HEK293 (cell line): ENCODE data around the gene SINHCAF.
"Not testable (repeated sequence)": the region's sequence is repeated elsewhere in the genome, so short reads cannot be mapped to it uniquely, and the experiment has no call there.

Source experiments
- KLF9 ChIP-seq: fragments of 450-650 bp; formaldehyde crosslinking; IDR thresholded peaks from 2 replicates; pipeline ENCODE4 v1.5.1; 2016; ENCODE audit warnings: missing biosample characterization, missing genetic modification characterization, low read depth
- PRDM4 ChIP-seq: fragments of 450-650 bp; formaldehyde crosslinking; IDR thresholded peaks from 2 replicates; pipeline ENCODE4 v1.5.1; 2017; ENCODE audit warnings: missing biosample characterization, missing genetic modification characterization
- ZBTB10 ChIP-seq: fragments of 450-650 bp; formaldehyde crosslinking; IDR thresholded peaks from 2 replicates; pipeline ENCODE4 v1.5.1; 2016; ENCODE audit warnings: missing biosample characterization, missing genetic modification characterization
- ZFP41 ChIP-seq: fragments of 450-650 bp; formaldehyde crosslinking; IDR thresholded peaks from 2 replicates; pipeline ENCODE4 v1.5.1; 2016; ENCODE audit warnings: missing biosample characterization, missing genetic modification characterization, borderline replicate concordance
- ZNF121 ChIP-seq: fragments of 450-650 bp; formaldehyde crosslinking; IDR thresholded peaks from 2 replicates; pipeline ENCODE4 v1.5.1; 2016; ENCODE audit warnings: missing biosample characterization, missing genetic modification characterization
- ZNF174 ChIP-seq: fragments of 450-650 bp; formaldehyde crosslinking; IDR thresholded peaks from 2 replicates; pipeline ENCODE4 v1.5.0; 2017; ENCODE audit warnings: missing biosample characterization, mild to moderate bottlenecking, missing genetic modification characterization
- ZNF677 ChIP-seq: fragments of 450-650 bp; IDR thresholded peaks from 2 replicates; pipeline ENCODE4 v1.5.0; 2018; ENCODE audit warnings: missing biosample characterization, mild to moderate bottlenecking, missing genetic modification characterization, moderate library complexity
- TF ChIP-seq, protein P1 (sequence below): fragments of 450-650 bp; formaldehyde crosslinking; IDR thresholded peaks from 2 replicates; pipeline ENCODE4 v1.5.1; 2016; ENCODE audit warnings: missing biosample characterization, missing genetic modification characterization

GRCh38 chr12:31273794-31274193 is 52.2 kb downstream of the SINHCAF start:
- TF ChIP-seq, protein P1, sequence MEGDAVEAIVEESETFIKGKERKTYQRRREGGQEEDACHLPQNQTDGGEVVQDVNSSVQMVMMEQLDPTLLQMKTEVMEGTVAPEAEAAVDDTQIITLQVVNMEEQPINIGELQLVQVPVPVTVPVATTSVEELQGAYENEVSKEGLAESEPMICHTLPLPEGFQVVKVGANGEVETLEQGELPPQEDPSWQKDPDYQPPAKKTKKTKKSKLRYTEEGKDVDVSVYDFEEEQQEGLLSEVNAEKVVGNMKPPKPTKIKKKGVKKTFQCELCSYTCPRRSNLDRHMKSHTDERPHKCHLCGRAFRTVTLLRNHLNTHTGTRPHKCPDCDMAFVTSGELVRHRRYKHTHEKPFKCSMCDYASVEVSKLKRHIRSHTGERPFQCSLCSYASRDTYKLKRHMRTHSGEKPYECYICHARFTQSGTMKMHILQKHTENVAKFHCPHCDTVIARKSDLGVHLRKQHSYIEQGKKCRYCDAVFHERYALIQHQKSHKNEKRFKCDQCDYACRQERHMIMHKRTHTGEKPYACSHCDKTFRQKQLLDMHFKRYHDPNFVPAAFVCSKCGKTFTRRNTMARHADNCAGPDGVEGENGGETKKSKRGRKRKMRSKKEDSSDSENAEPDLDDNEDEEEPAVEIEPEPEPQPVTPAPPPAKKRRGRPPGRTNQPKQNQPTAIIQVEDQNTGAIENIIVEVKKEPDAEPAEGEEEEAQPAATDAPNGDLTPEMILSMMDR: not testable (repeated sequence)
- not testable (repeated sequence) for TF ChIP-seq ZNF677; ZFP41 (tag by site-specific recombination); ZNF121 (tag by site-specific recombination); ZNF174; KLF9 (tag by site-specific recombination); ZBTB10 (tag by site-specific recombination); PRDM4 (tag by site-specific recombination)
